GM06990 (cell line): ENCODE results near the gene CDH22.

Experiments used
- DNase-seq: peaks from one replicate; pipeline ENCODE4 v3.0.0-alpha.2; 2011; ENCODE audit not compliant: insufficient read length; ENCODE audit errors: extremely low read depth
- H3K27me3 ChIP-seq: replicated peaks from 2 replicates; pipeline ENCODE4 v1.6.0; 2011; ENCODE audit warnings: low read length; ENCODE audit not compliant: control insufficient read depth, insufficient read depth
- H3K36me3 ChIP-seq: 2 replicates; pipeline ENCODE4 v1.5.1; 2011; ENCODE audit warnings: low read length; ENCODE audit not compliant: control insufficient read depth, insufficient read depth
- H3K4me3 ChIP-seq: replicated peaks from 2 replicates; pipeline ENCODE4 v1.5.1; 2011; ENCODE audit warnings: low read depth, mild to moderate bottlenecking, control low read depth, low read length
- TF ChIP-seq, protein P1 (sequence below): IDR thresholded peaks from 2 replicates; pipeline ENCODE4 v1.5.1; 2011; ENCODE audit warnings: low read length, control low read depth, mild to moderate bottlenecking, inconsistent platforms; ENCODE audit not compliant: insufficient read depth, poor library complexity, severe bottlenecking

The CDH22 gene

DNA sequence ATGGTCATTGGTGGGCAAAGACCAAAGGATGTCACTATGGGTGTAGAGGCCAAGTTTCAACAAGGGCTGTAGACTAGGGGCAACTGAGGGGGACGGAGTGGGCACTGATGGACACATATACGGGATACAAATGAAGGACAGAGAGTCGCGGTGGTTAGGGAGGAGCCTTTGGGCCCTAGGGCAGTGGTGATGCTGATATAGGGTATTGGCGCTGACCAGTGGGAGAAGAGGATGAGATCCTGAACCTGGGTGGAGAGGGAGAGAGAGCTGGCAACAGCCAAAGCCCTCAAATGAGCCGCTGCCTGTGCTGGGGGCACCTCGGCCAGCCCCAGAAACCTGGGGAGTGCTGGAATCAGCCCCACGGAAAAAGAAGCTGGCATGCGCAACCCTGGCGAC lies 1.6 kb downstream of the CDH22 start:
- Histone ChIP-seq H3K36me3 (no peaks in the 10 kb centered on the region), H3K27me3 (peaks cover 3% of the 10 kb centered on the region), H3K4me3 (no peak overlapping the region)

DNA sequence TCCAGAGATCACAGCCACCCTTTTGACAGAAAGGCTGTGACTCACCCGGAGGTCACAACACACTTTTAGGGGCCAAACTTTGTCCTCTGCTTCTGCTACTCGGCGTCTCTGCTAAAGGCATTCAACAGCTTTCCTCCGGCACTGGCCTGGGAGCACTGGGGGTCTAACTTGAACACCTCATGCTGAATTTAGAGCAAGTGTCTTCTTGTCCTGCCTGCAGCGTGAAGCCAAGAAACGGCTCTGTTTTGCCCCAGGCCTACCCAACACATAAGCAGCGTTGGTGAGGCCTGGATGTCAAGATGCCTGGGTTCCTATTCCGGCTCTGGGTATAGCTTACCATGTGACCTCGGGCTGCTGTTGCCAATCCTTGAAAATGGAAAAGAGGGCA lies 2.3 kb downstream of the CDH22 start:
- peaks cover 1% of the 10 kb centered on the region; the same call in 1 of the 2 replicates for H3K27me3 ChIP-seq
- no peak for DNase-seq
- TF ChIP-seq, protein P1, sequence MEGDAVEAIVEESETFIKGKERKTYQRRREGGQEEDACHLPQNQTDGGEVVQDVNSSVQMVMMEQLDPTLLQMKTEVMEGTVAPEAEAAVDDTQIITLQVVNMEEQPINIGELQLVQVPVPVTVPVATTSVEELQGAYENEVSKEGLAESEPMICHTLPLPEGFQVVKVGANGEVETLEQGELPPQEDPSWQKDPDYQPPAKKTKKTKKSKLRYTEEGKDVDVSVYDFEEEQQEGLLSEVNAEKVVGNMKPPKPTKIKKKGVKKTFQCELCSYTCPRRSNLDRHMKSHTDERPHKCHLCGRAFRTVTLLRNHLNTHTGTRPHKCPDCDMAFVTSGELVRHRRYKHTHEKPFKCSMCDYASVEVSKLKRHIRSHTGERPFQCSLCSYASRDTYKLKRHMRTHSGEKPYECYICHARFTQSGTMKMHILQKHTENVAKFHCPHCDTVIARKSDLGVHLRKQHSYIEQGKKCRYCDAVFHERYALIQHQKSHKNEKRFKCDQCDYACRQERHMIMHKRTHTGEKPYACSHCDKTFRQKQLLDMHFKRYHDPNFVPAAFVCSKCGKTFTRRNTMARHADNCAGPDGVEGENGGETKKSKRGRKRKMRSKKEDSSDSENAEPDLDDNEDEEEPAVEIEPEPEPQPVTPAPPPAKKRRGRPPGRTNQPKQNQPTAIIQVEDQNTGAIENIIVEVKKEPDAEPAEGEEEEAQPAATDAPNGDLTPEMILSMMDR, result no peak
- H3K4me3 ChIP-seq, result no peak overlapping the region
- H3K36me3 ChIP-seq, result no peaks in the 10 kb centered on the region

More for the DNA sequence above, 1.6 kb downstream of the CDH22 start:
- no peak for DNase-seq
- TF ChIP-seq, protein P1, result no peak

DNA sequence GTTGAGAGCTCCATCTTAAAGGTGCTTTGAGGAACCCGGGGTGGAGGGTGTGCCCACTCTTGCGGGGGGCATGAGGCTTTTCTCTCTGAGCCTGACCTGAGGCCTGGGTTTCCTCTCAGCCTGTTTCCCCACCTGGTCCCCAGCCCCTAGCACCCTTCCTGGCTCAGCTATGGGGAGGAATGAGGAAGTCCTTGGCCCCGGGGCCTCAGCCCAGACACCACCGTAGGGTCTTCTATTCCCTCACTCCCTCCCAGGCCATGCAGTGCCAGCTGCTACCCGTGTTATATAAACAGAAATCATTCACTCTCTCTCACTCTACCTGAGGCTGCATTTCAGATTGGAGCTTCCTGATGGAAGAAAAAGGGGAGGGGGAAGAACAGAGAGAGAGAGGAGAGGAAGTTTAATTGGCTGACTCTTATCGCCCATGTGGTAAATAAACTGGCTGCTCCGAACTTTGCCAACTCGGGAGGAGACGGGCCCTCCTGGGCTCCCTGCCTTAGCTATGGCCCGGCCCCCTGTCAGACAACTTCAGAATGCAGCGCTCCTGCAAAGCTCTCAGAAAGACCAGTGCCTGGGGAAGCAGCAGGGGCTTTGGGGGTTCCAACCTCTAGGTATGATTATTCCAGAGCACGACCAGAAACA lies 2.8 kb downstream of the CDH22 start:
- Histone ChIP-seq H3K27me3 (peaks cover 1% of the 10 kb centered on the region; the same call in 1 of the 2 replicates), H3K36me3 (no peaks in the 10 kb centered on the region), H3K4me3 (no peak overlapping the region)
- TF ChIP-seq, protein P1, result no peak
- DNase-seq, result no peak

DNA sequence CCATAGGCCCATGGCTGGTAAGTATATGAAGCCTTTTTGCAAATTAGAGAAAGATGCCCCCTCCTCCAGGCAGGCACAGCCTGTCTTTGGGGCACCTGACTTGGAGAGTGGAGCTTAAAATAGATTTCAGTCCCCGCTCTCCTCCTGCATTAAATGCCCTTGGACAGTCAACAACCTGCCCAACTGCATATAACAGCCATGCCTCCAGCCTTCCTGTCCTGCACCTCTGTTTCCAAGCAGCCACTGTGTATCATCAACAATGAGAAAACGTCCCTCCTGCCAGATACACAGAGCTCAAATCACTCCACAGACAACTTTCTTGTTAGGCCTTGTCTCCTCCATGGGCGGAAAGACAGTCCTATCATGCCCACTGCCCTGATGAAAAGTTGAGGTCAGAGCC lies 3.4 kb downstream of the CDH22 start:
- TF ChIP-seq, protein P1, result no peak
- no peak for DNase-seq
- no peaks in the 10 kb centered on the region for H3K36me3 ChIP-seq
- peaks cover 1% of the 10 kb centered on the region; the same call in 1 of the 2 replicates for H3K27me3 ChIP-seq
- H3K4me3 ChIP-seq, result no peak overlapping the region

DNA sequence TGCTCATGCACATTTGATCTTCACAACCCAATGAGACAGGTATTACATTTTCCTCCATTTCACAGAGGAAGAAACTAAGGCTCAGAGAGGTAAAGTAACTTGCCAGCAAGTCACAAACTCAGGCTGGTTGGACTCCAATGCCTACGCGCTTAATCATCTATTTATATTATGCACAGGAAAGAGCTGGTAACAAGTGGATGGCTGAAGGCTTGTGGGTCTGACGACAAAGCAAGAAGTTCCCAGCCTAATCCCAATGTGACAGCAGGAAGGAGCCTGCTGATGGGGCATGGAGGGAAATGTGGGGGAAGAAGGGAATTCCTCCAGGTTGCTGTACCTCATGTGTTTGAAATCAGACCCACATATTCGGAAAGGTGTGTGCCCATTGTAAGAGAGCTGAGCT lies 3.9 kb downstream of the CDH22 start:
- H3K27me3 ChIP-seq, result no peaks in the 10 kb centered on the region; the same call in 1 of the 2 replicates

More for the DNA sequence above, 3.9 kb downstream of the CDH22 start:
- no peak overlapping the region for H3K4me3 ChIP-seq
- no peaks in the 10 kb centered on the region for H3K36me3 ChIP-seq
- no peak for DNase-seq
- TF ChIP-seq, protein P1, result no peak
